SK-N-SH (cell line): ENCODE measurements around the gene TMEM114.

Experiments
- CTCF ChIP-seq: fragments of 200-600 bp; sonication (generic); IDR thresholded peaks from 2 replicates; pipeline ENCODE4 v1.6.1; 2017; ENCODE audit warnings: antibody characterized with exemption, mild to moderate bottlenecking, moderate library complexity
- EP300 ChIP-seq, 2 experiments: IDR thresholded peaks; 2 replicates each; pipeline versions ENCODE4 v1.4.0 to v1.6.1; 2012; ENCODE audit warnings: borderline replicate concordance in 1 of 2, low read depth in 1 of 2, low read length in 1 of 2
- EZH2phosphoT487 ChIP-seq: fragments of 200-600 bp; sonication (generic); IDR thresholded peaks from 2 replicates; pipeline ENCODE4 v1.6.1; 2017; ENCODE audit warnings: low read depth, mixed run types, mild to moderate bottlenecking, antibody characterized with exemption, moderate library complexity, borderline replicate concordance
- GABPA ChIP-seq: IDR thresholded peaks from 2 replicates; pipeline ENCODE4 v1.4.0; 2012; ENCODE audit warnings: low read depth, mild to moderate bottlenecking
- MXI1 ChIP-seq: IDR thresholded peaks from 2 replicates; pipeline ENCODE4 v1.6.1; 2012; ENCODE audit warnings: mild to moderate bottlenecking, low read depth, low read length, improper control_type of control experiment
- POLR2AphosphoS5 ChIP-seq: IDR thresholded peaks from 2 replicates; pipeline ENCODE4 v1.6.1; 2012; ENCODE audit warnings: low read depth, low read length
- RAD21 ChIP-seq: IDR thresholded peaks from 2 replicates; pipeline ENCODE4 v1.6.1; 2012; ENCODE audit warnings: mild to moderate bottlenecking, low read length
- SIN3A ChIP-seq: IDR thresholded peaks from 2 replicates; pipeline ENCODE4 v1.6.1; 2012; ENCODE audit warnings: low read depth, mild to moderate bottlenecking, low read length, moderate library complexity, borderline replicate concordance
- SMC3 ChIP-seq: IDR thresholded peaks from 2 replicates; pipeline ENCODE4 v1.6.1; 2012; ENCODE audit warnings: low read depth, low read length, improper control_type of control experiment
- TAF1 ChIP-seq: IDR thresholded peaks from 2 replicates; pipeline ENCODE4 v1.6.1; 2012; ENCODE audit warnings: low read depth, mild to moderate bottlenecking, low read length, moderate library complexity, borderline replicate concordance
- USF2 ChIP-seq: fragments of 150-350 bp; IDR thresholded peaks from 2 replicates; pipeline ENCODE4 v1.6.1; 2017; ENCODE audit warnings: antibody characterized with exemption, low read length, low read depth, borderline replicate concordance
- TF ChIP-seq, protein P1 (sequence below): IDR thresholded peaks from 2 replicates; pipeline ENCODE4 v1.4.0; 2012; ENCODE audit warnings: low read depth
- TF ChIP-seq, protein P2 (sequence below): IDR thresholded peaks from 2 replicates; pipeline ENCODE4 v1.4.0; 2012; ENCODE audit warnings: low read depth, borderline replicate concordance
- TF ChIP-seq, protein P3 (sequence below): IDR thresholded peaks from 2 replicates; pipeline ENCODE4; 2012

DNA sequence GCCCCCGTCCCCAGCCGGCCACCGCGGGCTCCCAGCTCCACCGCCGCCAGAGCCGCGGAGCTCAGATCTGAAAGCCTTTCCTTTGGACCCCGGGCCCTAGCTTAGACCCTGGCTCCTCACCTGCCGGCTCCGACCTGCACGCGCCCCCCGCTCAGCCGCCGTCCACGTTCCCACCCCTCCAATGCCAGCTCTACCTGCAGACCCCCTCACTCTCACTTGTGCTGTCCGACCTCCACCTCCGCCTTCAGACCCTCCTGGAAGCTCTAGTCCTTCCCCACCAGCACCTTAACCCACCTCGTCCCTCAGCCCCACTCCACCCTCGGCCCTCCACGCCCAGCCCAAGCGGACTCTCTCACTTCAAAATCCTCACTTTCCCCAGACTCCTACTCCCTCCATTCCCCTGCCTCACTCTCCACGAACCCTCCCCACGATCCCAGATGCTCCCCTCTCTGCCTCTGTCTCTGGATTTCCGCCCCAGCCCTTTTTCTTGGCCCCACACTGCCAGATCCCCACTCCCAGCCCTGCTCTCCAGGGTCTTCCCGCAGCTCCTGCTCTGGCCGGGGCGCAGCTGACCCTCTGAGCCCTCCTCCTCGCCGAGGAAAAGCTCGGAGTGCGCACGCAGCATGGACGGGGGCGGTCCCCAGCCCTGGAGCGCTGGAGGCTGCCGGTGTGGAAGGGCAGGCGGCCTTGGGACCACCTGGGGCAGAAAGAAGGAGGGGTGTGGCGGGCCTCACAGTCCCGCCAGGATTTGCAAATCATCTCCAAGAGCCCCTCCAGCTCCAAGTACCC is at the start of gene TMEM114:
- TF ChIP-seq CTCF: no peak
- TF ChIP-seq TAF1: no peak
- TF ChIP-seq, protein P1, sequence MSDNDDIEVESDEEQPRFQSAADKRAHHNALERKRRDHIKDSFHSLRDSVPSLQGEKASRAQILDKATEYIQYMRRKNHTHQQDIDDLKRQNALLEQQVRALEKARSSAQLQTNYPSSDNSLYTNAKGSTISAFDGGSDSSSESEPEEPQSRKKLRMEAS: no peak
- TF ChIP-seq GABPA: no peak
- TF ChIP-seq EP300 (IDR thresholded peaks at IDR 0.05; ENCODE audit: borderline replicate concordance in 1 of 2, low read depth in 1 of 2, low read length in 1 of 2): no peak
- no peak for TF ChIP-seq RAD21
- TF ChIP-seq POLR2AphosphoS5: no peak
- no peak for TF ChIP-seq EZH2phosphoT487
- TF ChIP-seq MXI1: no peak
- no peak for TF ChIP-seq SIN3A
- TF ChIP-seq SMC3: no peak
- TF ChIP-seq, protein P2, sequence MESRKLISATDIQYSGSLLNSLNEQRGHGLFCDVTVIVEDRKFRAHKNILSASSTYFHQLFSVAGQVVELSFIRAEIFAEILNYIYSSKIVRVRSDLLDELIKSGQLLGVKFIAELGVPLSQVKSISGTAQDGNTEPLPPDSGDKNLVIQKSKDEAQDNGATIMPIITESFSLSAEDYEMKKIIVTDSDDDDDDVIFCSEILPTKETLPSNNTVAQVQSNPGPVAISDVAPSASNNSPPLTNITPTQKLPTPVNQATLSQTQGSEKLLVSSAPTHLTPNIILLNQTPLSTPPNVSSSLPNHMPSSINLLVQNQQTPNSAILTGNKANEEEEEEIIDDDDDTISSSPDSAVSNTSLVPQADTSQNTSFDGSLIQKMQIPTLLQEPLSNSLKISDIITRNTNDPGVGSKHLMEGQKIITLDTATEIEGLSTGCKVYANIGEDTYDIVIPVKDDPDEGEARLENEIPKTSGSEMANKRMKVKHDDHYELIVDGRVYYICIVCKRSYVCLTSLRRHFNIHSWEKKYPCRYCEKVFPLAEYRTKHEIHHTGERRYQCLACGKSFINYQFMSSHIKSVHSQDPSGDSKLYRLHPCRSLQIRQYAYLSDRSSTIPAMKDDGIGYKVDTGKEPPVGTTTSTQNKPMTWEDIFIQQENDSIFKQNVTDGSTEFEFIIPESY: no peak
- TF ChIP-seq USF2: no peak
- TF ChIP-seq, protein P3, sequence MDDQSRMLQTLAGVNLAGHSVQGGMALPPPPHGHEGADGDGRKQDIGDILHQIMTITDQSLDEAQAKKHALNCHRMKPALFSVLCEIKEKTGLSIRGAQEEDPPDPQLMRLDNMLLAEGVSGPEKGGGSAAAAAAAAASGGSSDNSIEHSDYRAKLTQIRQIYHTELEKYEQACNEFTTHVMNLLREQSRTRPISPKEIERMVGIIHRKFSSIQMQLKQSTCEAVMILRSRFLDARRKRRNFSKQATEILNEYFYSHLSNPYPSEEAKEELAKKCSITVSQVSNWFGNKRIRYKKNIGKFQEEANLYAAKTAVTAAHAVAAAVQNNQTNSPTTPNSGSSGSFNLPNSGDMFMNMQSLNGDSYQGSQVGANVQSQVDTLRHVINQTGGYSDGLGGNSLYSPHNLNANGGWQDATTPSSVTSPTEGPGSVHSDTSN: no peak
